Fibroblast of skin of left biceps (primary cell): Measurements from ENCODE around the gene ATP11A.
"Not testable (repeated sequence)": the region's sequence is repeated elsewhere in the genome, so short reads cannot be mapped to it uniquely, and the experiment has no call there.

Source experiments
- DNase-seq, 2 experiments: peaks; one replicate each; pipeline ENCODE4 v3.0.0-alpha.2; 2013; ENCODE audit warnings: low read depth in 2 of 2

ATP11A gene

DNA sequence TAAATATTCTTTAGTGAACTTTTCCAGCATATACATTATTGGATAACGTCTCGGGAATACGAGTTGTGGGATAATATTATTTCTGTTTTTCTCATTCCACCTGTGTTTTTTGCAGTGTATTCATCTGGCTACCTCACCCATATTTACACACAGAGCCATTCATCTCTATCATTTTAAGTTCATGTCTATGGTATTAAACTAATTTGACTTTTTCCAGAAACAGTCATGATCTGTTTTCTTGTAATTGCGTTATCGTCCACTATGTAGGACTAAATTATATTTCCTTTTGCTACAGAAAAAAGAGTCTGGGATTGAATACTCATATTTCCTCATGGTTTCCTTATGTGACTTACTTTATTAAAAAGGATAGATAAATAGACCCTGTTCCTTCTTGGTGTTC lies 2.7 kb downstream of the ATP11A start:
- DNase-seq, result no peak

- DNase-seq, result peak in 1 of 2 experiments; percentile 24
These were observed 4.1 kb downstream of the ATP11A start for GRCh38 chr13:112693831-112694497.

DNA sequence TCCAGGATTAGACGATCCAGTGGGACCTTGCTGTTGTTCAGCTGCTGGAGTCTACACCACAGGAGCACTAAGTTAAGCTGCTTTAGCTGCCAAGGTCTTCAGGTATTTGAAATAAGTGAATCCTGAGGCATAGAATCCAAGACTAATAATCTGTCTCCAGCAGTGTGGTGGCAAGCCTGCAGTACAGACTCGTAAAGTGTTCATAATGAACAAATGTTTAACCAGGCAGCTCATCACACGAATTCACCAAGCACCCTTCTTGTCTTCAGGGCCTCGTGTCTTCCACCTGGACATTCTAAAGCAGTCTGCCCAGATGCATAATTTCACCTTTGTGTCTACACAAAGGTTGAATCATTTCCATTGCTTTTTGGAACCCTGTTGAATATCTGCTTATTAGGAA lies 5.3 kb downstream of the ATP11A start:
- DNase-seq, result no peak

DNA sequence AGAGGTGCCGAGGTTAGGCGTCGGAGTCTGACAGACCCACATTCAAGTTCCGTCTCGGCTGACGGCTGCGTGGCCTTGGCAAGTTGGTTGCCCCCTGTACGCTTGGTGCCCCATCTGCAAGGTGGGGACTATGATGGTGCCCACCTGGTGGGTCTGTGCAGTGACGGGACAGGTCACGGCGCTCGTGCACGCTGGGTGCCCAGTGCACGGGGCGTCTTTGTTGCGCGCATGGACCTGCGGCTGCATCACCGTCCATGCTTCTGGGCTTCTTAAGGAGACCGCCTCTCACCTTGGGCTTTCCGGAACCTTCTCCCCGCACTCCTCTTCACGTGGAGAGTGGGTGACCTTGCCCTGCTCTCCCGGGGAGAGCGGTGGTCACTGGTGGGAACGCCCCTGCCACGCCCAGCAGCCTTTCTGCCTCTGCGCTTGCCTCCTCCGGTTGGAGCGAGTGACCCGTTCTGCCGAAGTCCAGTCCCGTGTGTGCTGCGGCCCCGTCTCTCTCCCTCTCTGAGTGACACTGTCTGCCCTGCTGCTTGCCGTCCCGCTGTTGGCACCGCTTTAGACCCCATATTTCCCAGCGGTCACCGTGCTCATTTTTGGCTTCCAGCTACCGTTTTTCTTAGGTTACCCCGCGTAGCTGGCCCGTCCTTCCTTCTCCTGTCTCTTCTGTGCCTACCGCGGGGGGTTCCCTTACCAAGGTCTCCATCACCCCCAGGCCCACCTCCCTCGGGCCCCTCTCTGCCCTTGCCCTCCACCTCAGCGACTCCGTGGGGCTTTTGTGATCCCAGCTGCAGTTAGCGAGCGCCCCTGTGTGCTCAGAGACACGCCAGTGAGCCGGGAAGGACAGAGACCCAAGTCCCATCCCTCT lies 6.4 kb downstream of the ATP11A start:
- DNase-seq, result no peak

GRCh38 chr13:112696869-112697465 lies 7.1 kb downstream of the ATP11A start:
- no peak for DNase-seq

- no peak for DNase-seq
These were observed 8.2 kb downstream of the ATP11A start for GRCh38 chr13:112697756-112698655.

GRCh38 chr13:112699322-112699918 lies 9.6 kb downstream of the ATP11A start:
- no peak for DNase-seq

GRCh38 chr13:112700291-112701060 lies 10.6 kb downstream of the ATP11A start:
- DNase-seq, result no peak

DNA sequence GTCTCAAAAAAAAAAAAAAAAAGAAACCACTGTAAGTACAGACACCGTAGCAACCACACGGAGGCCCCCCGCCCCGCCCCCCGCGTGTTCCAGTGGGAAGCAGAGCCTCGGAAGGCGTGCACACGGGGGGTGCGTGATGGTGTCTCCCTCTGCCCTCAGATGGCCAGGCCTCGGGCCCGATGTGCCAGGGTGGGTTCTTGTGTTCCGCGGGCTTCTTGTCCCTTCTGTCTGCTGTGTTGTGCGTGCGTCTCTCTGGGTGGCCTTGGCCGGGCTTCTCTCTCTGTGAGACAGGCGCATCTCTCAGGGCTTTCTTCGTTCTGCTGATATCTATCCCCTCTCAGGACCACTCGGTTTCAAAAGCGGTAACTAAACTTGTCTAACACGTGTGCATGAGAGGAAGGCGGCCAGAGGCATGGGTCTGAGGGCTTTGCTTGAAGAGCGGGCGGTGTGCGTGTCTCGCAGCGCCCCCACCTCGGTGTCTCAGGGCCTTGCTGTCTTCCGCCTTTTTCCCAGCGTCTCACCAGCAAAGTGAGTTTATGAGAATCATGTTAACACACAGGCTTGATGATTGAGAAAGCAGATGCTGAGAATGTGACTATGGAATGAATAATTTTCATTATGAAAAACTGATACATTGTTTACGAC lies 12.6 kb downstream of the ATP11A start:
- no peak for DNase-seq

- peak; percentile 17 to 26 for DNase-seq
These were observed 13.1 kb downstream of the ATP11A start for GRCh38 chr13:112702986-112703379.

GRCh38 chr13:112703449-112704284 lies 13.8 kb downstream of the ATP11A start:
- no peak for DNase-seq

- no peak for DNase-seq
These were observed 14.7 kb downstream of the ATP11A start for GRCh38 chr13:112704308-112705145.

DNA sequence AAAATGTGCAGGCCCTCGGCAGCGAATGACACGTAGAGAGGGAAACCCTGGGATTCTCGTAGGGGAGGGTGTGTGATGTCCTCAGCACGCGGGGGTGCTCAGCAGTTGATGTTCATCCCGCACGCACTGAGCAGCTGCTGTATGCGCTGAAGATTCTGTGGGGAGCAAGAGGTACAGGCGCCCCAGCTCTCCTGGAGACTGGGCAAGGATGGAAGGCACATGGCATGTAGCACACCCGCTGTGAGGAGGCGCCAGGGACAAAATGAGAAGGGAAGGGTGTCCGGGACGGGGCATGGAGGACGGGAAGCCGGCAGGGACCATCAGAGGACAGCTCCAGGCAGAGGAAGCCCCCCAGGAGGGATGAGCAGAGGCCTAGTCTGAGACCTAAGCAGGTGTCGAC lies 15.4 kb downstream of the ATP11A start:
- no peak for DNase-seq

DNA sequence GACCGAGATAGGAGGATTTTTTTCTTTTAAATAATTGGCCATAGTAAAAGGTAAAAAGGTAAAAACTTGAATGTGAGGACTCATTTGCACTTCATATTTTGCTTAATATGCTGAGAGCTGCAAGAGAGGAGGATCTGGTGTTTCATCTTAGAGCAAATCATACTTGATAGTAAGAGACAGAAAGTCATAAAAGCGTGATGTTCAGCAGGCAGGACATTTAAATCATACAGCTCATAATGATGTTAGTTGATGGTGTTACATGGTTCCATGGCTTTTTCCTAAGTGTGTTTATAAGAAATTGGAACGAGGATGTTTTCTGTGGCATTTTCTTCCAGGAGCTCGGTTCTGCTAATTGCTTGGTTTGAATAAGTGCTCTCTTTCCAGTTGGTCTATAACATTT lies 16.3 kb downstream of the ATP11A start:
- DNase-seq, result no peak

DNA sequence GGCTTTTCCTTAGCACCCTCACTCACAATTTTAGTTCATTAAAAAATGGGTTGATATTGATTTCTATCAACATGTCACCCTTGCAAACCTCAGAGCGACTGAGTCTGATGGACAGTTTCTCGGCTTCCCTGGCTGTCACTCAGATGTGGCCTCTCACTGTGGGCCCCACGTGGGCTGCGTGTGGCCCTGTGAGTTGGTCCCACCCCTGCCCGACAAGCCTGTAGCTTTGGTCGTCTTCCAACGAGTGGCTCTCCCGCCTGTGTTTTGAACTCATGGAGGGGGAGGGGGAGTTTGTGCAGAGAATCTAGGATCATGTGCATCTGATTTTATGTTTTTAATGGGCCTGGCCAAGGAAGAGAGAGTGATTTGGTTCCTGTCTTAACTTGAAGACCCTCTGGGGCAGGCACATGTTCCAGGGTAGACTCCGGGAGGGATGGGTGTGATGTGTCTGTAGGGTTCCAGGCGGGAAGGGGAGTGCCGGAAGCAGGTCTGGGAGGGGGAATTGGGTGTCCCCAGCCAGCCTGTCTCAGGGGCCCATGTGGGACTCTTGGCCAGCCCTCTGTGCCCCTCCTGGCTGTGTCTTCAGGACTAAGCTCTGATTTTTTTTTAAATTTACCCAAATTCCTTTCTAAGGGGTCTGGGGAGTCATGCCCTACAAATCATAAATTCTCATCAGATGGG lies 18.9 kb downstream of the ATP11A start:
- DNase-seq, result no peak

DNA sequence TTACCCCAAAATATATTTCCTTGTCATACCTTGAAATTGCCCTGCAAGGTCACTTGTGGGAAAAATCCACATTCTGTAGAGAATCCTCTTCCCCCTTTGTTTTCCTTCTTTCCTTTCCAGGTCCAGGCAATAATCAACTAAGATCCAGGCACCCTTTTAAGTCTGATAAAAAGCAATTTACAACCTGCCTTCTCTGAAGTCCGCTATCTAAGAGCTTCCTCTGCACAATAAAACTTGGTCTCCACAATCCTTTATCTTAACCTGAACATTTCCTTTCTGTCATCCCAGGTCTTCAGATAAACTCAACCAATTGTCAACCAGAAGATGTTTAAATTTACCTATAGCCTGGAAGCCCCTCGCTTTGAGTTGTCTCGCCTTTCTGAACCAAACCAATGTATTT lies 19.5 kb downstream of the ATP11A start:
- not testable (repeated sequence) for DNase-seq
